ENCODE data around the gene B4GALNT3. TPM values are rescaled to one million over a fixed set of nuclear protein-coding genes. Genes with fewer than 3 reads are reported as not detected.

Gene B4GALNT3
- total and polyA plus RNA-seq, 2 donors (not counting 1 experiment from before 2014, with no cell fraction given) = not detected

- no peak overlapping the region for H3K4me3 ChIP-seq (replicated peaks in 1 of 4; ENCODE audit: control extremely low read depth in 1 of 4, insufficient read depth in 1 of 4, low read depth in 3 of 4, low read length in 4 of 4)
- no peaks in the 10 kb centered on the region for H3K9me3 ChIP-seq (ENCODE audit: control insufficient read depth, insufficient read depth, low read depth, low read length)
- TF ChIP-seq EZH2 (IDR thresholded peaks at IDR 0.05; ENCODE audit: low read length, missing control alignments) (no peak), CTCF (conservative IDR thresholded peaks at IDR 0.05 in 1 of 2, IDR thresholded peaks at IDR 0.05 in 1 of 2; ENCODE audit: low read depth in 1 of 2, low read length in 2 of 2) (no peak)
- no peak overlapping the region for H3K27ac ChIP-seq (ENCODE audit: insufficient read depth, low read length)
- H3K9ac ChIP-seq (ENCODE audit: insufficient read depth, low read length) = no peak overlapping the region
- H3K27me3 ChIP-seq (ENCODE audit: control insufficient read depth, insufficient read depth, low read length) = peaks cover 6% of the 10 kb centered on the region
- no peaks in the 10 kb centered on the region for H3K36me3 ChIP-seq (ENCODE audit: control insufficient read depth, insufficient read depth, low read length)
- no peak for DNase-seq (ENCODE audit: low read depth in 2 of 2)
- H3K4me1 ChIP-seq (ENCODE audit: control insufficient read depth, extremely low read depth, insufficient read depth, low read length) = no peaks in the 10 kb centered on the region
- no peak overlapping the region for H3K4me2 ChIP-seq (ENCODE audit: extremely low read depth, insufficient read depth, low read length)
- no peaks in the 10 kb centered on the region for H3K79me2 ChIP-seq (ENCODE audit: control insufficient read depth, insufficient read depth, low read length)
- H2AFZ ChIP-seq (ENCODE audit: low read length) = no peak overlapping the region
- no peaks in the 10 kb centered on the region for H4K20me1 ChIP-seq (ENCODE audit: control insufficient read depth, extremely low read depth, insufficient read depth, low read length)
These were observed 133.9 kb downstream of the B4GALNT3 start for GRCh38 chr12:593396-594270.

DNA sequence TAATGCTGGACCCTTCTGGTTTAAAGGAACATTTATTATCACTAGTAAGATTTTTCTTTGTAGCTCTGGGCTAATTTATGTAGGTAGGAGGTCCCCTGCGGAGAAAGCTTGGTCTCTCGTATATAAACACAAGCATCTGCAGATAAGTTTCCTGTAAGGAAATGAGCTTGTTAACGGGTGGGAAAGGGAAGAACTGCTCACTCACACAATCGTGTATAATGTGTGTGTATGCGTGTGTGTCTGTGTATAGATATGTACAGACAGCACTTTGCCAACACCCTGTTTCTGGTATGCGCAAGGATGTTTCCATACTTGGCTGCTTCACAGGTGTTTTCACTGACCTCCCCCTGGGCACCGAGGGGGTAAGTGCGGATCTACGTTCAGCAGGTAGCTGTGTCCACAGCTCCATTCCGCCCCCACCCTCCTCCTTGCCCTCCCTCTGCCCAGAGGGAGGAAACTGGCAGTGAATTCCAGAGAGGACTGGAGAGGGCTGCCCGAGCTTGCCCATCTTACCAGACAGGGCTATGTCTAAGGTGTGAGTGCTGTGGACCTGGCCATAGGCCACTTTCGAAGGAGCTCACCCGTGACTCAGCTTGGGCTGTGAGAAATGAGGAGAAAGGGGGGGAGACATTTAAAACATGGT lies 138.3 kb downstream of the B4GALNT3 start:
- Histone ChIP-seq H2AFZ (ENCODE audit: low read length) (no peak overlapping the region), H3K79me2 (ENCODE audit: control insufficient read depth, insufficient read depth, low read length) (no peaks in the 10 kb centered on the region), H3K4me2 (ENCODE audit: extremely low read depth, insufficient read depth, low read length) (no peak overlapping the region), H3K4me1 (ENCODE audit: control insufficient read depth, extremely low read depth, insufficient read depth, low read length) (no peaks in the 10 kb centered on the region), H3K27me3 (ENCODE audit: control insufficient read depth, insufficient read depth, low read length) (no peaks in the 10 kb centered on the region), H3K36me3 (ENCODE audit: control insufficient read depth, insufficient read depth, low read length) (no peaks in the 10 kb centered on the region), H3K9ac (ENCODE audit: insufficient read depth, low read length) (no peak overlapping the region), H4K20me1 (ENCODE audit: control insufficient read depth, extremely low read depth, insufficient read depth, low read length) (no peaks in the 10 kb centered on the region), H3K27ac (ENCODE audit: insufficient read depth, low read length) (no peak overlapping the region), H3K9me3 (ENCODE audit: control insufficient read depth, insufficient read depth, low read depth, low read length) (no peaks in the 10 kb centered on the region), H3K4me3 (replicated peaks in 1 of 4; ENCODE audit: control extremely low read depth in 1 of 4, insufficient read depth in 1 of 4, low read depth in 3 of 4, low read length in 4 of 4) (no peak overlapping the region)
- TF ChIP-seq CTCF (conservative IDR thresholded peaks at IDR 0.05 in 1 of 2, IDR thresholded peaks at IDR 0.05 in 1 of 2; ENCODE audit: low read depth in 1 of 2, low read length in 2 of 2) (no peak), EZH2 (IDR thresholded peaks at IDR 0.05; ENCODE audit: low read length, missing control alignments) (no peak)
- DNase-seq (ENCODE audit: low read depth in 2 of 2) = no peak

- no peaks in the 10 kb centered on the region for H3K27me3 ChIP-seq (ENCODE audit: control insufficient read depth, insufficient read depth, low read length)
- no peaks in the 10 kb centered on the region for H3K36me3 ChIP-seq (ENCODE audit: control insufficient read depth, insufficient read depth, low read length)
- no peaks in the 10 kb centered on the region for H4K20me1 ChIP-seq (ENCODE audit: control insufficient read depth, extremely low read depth, insufficient read depth, low read length)
- TF ChIP-seq CTCF (conservative IDR thresholded peaks at IDR 0.05 in 1 of 2, IDR thresholded peaks at IDR 0.05 in 1 of 2; ENCODE audit: low read depth in 1 of 2, low read length in 2 of 2) (no peak), EZH2 (IDR thresholded peaks at IDR 0.05; ENCODE audit: low read length, missing control alignments) (no peak)
- no peak for DNase-seq (ENCODE audit: low read depth in 2 of 2)
- no peak overlapping the region for H2AFZ ChIP-seq (ENCODE audit: low read length)
- H3K9me3 ChIP-seq (ENCODE audit: control insufficient read depth, insufficient read depth, low read depth, low read length) = no peaks in the 10 kb centered on the region
- no peak overlapping the region for H3K4me3 ChIP-seq (replicated peaks in 1 of 4; ENCODE audit: control extremely low read depth in 1 of 4, insufficient read depth in 1 of 4, low read depth in 3 of 4, low read length in 4 of 4)
- no peaks in the 10 kb centered on the region for H3K79me2 ChIP-seq (ENCODE audit: control insufficient read depth, insufficient read depth, low read length)
- H3K4me2 ChIP-seq (ENCODE audit: extremely low read depth, insufficient read depth, low read length) = no peak overlapping the region
- no peak overlapping the region for H3K27ac ChIP-seq (ENCODE audit: insufficient read depth, low read length)
- H3K4me1 ChIP-seq (ENCODE audit: control insufficient read depth, extremely low read depth, insufficient read depth, low read length) = no peaks in the 10 kb centered on the region
- no peak overlapping the region for H3K9ac ChIP-seq (ENCODE audit: insufficient read depth, low read length)
These were observed 140.0 kb downstream of the B4GALNT3 start for GRCh38 chr12:599756-600155.

Data from fibroblast of lung (primary cell).